C4-2B (cell line): ENCODE measurements around the gene BPIFB6.

Experiments
- ZFX ChIP-seq: fragments of 450-650 bp; IDR thresholded peaks from 2 replicates; pipeline ENCODE4 v1.6.1; 2017
- TF ChIP-seq, protein P1 (sequence below): fragments of 450-650 bp; conservative IDR thresholded peaks from 2 replicates; pipeline ENCODE4 v1.5.1; 2017; ENCODE audit warnings: mild to moderate bottlenecking

DNA sequence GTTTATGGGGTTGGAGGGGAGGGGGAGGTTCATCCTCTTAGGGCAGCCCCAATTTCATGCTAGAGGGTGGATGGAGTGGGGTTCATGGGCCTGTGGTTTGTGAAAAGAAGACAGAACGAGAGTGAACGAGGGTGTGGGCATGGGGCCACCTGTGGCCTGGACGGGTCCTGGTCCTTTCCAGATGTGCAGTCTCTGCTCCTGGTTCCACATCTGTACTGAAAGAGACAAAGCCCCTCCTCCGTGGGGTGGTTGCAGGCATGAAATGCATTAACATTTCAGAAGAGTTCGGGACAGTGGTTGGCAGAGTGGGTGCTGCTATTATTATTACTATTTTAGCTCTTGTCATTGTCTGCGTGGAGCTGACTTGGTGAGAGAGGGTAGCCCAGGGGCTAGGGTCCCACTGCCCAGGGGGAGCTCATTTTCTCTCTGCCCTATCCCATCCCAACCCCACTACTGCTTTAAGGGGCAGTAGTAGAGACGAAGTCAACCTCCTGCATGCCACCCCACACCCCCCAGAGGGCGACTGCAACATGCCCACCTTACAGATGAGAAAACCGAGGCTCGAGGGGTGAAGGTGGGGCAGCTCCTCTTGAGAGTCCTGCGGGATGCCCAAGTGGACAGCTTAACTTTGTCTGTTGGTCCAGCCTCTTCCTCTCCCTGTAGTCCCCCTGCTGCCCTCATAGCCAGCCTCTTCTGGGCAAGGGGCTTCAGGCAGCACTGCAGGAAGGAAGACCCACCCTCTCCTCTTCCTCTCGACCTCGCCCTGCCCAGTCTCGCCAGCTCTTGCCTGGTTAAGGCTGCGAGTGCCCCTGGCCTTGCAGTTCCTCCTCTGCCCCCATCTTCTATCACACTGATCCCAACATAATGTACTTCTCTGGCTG, 15.5 kb upstream of the BPIFB6 start:
- TF ChIP-seq, protein P1, sequence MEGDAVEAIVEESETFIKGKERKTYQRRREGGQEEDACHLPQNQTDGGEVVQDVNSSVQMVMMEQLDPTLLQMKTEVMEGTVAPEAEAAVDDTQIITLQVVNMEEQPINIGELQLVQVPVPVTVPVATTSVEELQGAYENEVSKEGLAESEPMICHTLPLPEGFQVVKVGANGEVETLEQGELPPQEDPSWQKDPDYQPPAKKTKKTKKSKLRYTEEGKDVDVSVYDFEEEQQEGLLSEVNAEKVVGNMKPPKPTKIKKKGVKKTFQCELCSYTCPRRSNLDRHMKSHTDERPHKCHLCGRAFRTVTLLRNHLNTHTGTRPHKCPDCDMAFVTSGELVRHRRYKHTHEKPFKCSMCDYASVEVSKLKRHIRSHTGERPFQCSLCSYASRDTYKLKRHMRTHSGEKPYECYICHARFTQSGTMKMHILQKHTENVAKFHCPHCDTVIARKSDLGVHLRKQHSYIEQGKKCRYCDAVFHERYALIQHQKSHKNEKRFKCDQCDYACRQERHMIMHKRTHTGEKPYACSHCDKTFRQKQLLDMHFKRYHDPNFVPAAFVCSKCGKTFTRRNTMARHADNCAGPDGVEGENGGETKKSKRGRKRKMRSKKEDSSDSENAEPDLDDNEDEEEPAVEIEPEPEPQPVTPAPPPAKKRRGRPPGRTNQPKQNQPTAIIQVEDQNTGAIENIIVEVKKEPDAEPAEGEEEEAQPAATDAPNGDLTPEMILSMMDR = no peak
- no peak for TF ChIP-seq ZFX
